ENCODE data around the gene MAFF.
"Not testable (repeated sequence)": the region's sequence is repeated elsewhere in the genome, so short reads cannot be mapped to it uniquely, and the experiment has no call there.

Gene MAFF

DNA sequence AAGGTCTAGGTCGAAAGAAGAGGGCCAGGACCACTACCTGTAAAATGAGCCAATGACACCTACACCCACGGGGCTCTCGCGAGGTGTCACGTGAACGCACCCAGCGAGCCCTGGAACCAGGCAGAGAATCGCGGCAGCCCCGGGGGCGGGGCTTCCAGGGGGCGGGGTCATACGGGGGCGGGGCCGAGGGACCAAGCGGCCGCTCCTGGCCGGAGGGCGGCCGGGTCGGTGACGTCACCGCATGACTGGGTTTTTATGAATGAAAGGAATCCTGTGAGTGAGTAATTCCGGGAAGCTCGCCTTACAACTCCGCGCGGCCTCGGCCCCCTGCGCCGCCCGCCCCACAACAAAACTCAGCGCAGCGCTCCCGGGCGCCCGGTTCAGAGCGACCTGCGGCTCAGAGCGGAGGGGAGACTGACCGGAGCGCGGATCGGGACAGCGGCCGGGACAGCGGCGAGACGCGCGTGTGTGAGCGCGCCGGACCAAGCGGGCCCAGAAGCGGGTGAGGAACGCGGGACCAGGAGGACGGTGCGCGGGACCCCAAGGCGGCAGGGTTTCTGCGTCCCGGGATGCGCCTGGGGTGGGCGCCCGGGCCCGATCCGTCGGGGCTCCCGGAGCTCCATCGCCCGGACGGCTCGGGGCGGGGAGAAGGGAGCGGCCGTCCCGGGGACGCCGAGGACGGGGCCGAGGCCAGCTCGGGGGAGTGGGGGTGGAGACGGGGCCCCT, at the start of gene MAFF:
Gene MAFF (plus strand): TSS at position 284 of the 726 bp plus-strand sequence. CDS start 11,860 bp downstream, outside the sequence.
- peak; percentile 88 for DNase-seq

DNA sequence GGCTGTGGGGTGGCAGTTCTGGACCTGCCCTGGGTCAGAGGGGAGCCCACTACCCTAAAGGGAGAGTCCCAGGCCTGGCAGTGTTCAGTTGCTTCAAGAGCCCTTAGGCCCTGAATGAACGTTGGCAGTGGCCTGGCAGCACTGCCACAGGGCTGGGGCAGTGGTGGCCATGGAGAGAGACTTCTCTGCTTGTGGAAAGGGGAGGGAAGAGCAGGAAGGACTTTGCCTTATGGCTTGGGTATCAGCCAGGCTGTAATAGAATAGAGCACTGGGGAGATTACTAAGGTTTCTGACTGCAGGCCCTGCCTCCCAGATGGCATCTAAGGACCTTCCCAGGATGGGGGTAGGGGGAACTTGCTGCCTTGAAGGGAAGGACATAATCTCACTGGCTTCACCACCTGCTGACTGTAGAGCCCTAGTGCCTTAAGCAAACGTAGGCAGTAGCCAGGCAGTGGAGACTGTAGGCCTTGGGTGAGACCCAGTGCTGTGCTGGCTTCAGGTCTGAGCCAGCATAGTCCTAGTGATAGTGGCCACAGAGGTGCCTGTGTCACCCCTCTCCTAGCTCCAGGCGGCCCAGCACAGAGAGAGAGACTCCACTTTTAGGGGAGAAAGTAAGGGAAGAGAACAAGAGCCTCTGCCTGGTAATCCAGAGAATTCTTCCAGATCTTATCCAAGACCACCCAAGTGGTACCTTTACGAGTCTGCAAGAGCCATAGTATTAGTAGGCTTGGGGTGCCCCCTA, 47.8 kb upstream of the MAFF start:
- no peak for DNase-seq

DNA sequence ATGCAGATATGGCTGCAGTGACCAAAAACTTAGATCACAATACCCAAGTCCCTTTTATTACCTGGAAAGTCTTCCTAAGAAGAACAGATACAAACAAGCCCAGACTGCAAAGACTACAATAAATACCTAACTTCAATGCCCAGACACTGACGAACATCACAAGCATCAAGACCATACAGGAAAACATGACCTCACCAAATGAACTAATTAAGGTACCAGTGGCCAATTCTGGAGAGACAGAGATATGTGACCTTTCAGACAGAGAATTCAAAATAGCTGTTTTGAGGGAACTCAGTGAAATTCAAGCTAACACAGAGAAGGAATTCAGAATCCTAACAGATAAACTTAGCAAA, 47.3 kb upstream of the MAFF start:
- not testable (repeated sequence) for DNase-seq

DNA sequence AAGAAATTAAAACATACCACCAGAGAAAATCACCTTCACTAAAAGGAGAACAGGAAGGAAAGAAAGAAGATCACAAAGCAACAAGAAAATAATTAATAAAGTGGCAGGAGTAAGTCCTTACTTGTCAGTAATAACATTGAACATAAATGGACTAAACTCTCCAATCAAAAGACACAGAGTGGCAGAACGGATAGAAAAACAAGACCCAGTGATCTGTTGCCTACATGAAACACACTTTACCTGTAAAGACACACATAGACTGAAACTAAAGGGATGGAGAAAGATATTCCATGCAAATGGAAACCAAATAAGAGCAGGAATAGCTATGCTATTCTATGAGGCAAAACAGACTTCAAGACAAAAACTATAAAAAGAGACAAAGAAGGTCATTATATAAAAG, 46.1 kb upstream of the MAFF start:
- no peak for DNase-seq

DNA sequence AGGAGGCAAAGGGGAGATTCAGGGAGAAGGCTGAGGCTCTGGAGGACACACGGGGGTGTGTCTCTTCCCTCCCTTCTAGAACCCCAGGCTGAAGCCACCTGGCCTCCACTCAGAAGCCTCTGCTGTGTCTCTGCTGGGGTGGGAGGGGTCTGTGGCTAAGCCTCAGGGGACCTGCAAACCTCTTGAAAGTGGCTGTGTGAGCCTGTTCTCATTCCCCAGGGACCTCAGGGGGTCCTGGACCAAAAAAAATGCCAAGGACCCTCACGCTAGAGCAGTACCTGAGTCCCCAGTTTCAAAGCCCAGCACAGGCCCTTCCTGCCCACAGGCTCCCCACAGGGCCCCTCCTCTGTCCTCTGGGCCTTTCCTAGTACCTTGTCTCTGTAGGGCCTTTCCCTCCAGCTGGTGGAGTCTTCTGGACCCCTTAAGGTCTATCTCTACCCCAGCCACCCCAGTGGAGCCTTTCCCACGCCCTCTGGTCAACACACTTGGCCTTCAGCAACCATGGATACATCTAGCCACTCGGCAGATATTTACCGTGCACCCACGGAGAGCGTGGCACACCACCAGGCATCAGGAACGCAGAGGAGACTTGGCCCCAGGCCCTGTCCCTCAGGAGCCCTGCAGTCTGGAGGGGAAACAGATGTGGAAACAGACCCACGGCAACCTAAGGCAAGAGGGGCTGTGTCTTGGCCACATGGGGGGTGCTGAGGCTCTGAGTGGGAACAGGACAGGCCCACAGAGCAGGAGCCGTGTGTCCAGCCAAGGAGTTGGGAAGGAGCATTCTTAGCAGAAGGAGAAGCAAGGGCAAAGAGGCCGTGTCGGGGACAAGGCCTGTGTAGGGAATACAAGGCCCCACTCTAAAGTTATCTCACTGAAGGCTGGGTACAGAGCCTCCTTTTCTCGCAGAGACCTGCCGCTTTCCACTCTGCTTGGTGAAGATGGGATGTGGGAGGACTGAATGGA, 38.6 kb upstream of the MAFF start:
- DNase-seq: no peak

DNA sequence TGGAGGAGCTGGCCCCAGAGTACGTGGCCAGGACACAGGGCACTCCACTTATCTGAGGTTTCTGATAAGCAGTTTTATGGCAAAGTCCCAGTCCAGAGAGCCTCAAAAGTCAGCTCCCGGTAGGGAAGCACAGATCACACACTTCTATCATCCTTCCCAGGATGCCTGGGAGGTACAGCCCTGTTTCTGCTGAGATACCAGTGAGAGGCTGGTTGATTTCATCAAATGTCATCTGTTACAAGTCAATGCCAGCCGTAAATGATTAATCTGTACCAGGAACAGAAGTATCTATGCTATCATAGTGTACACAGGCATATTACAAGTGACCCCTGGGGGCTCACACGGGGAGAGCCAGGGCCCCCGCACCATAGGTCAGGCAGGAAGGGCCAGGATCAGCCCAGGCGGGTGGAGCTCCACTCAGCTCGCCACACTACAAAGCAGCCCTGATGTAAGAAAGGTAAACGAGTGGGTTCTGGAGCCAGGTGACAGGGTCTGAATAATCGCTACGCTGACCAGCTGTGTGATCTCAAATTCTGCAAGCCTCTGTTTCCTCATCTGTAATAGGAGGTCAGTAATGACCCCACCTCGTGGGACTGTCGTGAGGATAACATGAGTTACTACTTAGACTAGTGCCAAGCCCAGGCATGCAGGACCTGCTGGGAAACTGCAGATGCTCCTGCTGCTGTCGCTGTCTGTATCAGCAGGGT, 37.8 kb upstream of the MAFF start:
- no peak for DNase-seq

DNA sequence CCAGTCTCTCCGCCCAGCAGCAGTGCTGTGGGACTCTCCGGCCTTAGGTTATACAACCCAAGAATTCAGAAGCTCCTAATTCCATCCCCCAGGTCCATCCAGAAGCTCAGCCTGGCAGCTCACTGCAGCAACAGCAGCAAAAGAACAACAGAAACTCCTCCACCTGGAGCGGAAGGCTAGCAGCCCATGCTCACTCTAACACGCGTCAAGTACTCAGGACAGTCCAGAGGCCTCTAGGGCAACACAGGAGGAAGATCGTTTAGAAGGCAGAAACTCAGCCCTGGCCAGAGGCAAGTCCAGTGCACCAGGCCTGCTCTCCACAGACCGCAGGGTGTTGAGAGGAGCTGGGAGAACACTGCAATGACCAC, 37.3 kb upstream of the MAFF start:
- DNase-seq: no peak

DNA sequence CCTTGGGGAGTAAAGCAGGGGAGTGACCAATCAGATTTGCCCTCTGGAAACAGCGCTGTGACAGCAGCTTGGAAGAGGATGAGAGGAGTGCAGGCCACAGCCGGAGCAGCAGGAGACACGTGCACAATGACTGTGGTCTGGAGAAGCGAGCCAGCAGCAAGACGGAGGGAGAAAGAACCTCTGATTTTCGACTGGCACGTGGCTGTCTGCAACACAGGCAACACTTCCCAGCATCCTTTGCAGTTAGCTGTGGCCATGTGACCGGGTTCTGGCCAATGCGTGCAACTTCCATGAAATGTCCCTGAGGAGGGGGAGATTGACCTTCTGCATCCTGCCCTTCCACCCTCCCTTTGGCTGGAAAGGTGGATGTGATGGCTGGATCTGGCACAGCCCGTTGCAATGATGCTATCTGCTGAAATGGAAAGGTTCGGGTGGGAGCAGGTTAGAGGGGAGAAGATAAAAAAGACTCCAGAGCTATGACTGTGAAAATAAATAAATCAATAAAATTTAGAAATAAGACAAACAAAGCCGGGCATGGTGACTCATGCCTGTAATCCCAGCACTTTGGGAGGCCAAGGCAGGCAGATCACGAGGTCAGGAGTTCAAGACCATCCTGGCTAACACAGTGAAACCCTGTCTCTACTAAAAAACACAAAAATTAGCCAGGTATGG, 35.7 kb upstream of the MAFF start:
- DNase-seq: no peak

DNA sequence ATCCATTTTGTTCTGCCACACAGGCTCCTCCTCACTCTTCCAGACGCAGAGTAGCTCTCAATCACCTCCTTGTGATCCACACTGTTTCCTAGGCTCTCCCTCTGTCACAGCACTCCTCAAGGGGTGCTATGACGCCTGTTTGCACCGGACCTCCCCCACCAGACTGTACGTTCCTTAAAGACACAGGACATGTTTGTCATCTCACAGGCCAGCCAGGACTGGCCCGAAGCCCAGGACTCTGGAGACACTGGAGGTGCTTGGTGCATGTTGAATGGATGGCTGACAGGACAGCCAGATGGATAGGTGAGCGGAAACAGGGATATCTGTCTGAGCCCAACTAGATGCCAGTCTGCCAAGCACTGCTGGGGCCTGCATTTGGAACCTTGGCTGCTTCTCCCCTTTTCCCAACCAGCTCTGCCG, 33.8 kb upstream of the MAFF start:
- DNase-seq: no peak

DNA sequence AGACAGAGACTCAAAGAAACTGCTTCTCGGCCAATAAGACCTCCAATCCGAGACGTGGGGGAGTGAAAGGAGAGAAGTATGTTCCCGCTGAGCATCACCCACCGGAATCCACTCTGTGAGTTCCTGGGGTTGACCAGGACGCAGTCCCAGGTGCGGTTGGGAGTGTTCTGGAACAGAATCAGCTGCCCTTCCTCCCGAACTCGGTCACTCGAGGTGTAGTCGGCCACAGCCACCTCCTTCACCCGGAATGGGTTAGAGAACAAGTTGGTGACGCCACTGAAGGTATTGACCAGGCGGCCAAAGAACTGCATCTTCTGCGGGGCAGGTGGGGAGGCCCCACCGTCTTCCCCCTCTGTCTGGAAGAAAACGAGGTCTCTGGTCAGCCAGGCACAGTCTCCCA, 32.7 kb upstream of the MAFF start:
- DNase-seq: no peak

DNA sequence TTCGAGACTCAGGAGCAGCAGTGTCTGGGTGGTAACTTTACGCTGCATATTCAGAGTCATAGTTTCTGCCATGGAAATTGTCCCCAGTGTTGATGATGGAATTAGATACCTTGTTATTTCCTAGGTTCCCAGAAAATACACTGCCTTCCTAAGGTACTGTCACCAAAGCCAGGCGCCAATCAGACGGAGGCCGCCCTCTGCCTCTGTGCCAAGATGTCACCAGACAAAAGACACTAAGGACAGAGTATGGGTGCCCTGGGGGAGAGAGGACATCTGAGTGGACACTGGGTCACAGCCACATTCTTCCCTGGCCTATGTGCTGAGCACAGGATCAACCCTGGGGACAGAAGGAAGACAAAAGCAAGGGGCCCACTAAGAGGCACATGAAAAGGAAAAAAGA, 31.3 kb upstream of the MAFF start:
- DNase-seq: no peak

DNA sequence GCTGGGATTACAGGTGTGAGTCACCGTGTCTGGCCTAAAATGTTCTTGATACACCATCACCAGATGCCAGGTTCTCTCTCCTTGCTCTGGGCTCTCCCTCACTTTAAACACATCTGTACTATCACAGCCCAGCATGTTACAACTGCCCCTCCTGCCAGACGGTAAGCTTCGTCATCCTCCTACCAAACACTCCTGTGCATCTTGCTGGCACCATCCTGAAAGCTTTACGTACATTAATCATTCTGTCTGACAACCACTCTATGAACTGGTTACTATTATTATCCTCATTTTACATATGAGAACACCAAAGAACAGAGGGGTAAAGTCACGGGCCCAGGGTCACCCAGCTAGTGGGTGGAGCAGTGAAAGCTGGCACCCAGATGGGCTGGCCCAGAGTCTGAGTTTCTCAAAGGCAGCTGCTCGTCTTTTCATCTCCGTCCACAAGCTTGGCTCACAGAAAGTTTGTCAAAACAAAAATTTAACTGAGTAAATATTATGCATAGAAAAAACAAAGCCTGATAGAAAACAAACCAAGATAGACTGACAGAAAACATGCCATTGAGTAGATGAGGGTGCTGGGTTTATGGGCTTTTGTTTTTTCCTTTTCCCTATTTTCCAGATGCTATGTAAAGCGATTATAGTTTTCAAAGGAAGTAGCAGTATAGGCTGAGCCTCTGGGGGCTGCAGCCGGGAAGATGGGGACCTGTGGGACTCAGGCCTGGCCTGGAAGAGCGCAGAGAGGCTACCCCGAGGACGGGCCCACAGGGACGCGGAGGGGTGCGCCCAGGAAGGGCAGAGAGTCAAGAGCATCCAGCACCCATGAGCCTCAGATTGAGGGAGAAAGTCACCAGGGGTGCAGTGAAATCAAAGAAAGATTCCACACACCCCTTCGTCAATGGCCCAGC, 29.6 kb upstream of the MAFF start:
- no peak for DNase-seq

DNA sequence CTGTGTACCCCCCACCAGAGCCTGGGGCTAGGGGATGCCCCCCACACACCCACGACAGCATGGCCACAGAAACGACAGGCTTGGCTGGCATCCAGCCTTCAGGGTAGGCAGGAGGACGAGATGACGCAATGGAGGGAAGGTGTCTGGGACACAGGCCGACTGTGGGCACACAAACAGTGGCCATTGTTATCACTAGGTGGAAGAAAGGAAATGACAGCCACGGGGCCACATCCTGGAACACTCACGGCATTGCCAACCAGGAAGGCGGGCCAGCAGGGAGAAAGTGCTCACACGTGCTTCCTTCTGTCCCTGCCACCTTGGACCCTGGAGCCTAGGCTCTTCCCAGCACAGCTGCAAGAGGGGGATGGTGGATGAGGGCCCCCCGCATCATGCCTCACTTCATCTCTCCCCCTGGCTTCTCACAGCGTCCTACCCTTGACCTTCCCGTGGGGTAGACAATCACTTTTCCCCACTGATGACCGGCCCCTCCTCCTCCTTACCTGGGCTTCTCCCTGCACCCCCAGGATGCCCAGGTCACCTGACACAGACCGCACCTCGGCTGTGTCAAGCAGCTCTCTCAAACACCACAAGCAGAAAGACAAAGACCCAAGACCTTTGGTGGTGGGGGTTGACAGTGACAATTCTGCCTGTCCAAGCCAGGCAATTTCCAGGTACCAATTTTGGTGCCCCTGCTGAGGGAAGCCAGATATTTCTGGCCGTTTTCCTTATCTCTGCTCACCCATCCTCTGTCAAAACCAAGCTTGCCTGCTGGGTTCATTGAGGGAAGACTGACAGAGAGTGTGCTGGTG, 28.8 kb upstream of the MAFF start:
- DNase-seq: peak; percentile 9

DNA sequence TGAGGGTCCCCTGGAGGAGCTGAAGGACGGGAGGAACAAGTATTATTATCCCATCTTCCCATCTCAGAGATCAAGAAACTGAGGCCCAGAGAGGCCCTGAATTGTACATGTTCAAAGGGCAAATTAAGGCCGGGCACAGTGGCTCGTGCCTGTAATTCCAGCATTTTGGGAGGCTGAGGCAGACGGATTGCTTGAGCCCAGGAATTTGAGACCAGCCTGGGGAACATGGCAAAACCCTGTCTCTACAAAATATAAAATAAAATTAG, 28.2 kb upstream of the MAFF start:
- DNase-seq: no peak

DNA sequence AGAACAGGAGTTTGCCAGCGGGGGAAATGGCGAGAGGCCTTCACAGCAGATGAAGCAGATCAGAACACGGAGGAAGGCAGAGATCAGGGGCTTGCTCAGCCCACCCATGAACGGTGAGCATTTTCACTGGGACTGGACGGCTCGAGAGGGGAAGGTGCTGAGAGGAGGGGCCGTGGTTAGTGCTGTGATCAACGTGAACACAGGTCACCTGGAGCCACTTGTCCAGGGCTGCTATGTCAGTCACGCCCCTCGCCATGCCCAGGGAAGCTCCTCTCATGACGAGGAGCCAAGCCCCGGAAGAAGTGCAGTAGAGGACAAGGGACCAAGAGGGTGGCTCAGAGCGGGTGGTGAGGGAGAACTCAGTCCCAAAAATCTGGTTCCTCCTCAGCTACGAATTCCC, 27.2 kb upstream of the MAFF start:
- no peak for DNase-seq

DNA sequence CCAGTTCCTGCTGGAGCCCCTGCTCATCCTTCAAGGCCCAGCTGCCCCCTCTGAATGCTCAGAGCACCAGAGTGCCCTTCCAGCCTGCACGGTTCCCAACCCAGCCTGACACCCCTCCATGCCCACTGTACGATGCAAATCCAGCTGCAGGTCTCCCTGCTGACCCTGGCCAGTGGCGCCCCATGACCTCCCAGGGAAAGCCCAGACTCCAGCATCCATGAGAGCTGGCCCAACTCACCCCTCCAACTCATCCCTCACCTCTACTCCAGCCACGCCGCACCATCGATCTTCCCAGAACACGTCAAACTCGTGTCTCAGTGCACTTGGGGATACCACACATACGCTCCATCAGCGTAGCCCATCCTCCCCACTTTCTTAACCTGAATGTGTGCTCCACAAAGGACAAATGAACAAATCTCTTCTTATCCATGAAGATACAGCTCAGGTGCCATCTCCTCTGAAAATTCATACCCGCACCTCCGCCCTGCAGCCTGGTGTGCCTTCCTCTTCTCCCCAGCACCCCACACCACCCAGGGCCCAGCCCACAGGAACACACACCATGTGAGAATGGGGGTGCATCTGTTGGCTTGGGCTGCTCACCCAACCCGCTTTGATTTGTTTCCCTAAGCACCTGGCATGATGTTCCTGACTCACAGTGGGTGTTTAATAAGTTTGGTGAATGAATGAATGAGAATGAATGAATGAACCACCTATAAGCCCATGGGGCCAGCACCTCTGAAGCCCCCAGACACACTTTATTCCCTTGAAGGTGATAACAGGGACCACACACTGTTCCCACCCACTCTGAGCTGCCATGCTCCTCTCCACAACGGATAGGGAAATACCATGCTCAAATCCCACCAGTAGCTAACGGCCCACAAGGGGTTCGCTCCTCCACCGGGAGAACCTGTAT, 26.3 kb upstream of the MAFF start:
- DNase-seq: no peak

DNA sequence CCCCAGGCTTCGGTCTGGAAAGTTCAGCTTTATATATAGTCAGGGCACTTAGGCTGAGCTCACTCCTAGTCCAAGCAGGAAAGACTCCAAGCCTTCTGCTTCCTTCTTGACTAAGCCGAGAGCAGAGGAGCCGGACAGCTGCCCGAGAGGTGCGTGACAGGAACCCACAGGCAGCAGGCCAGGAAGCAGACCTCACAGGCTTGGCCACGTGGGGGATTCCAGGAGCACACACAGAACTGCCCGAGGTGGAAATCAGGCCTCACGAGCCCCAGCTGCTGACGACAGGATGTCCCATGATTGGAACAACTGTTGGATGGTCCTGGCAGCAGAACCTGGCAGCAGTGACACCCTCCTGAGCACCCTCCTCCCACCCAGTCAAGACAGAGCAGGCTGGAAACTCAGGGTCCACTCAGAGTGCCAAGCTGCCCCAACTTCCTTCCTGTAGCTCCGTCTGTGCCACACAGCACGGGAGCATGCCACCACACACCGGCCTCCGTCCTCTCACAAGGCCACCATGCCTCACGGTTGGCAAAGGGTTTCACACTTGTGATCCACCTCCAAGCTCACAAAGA, 25.5 kb upstream of the MAFF start:
- no peak for DNase-seq

DNA sequence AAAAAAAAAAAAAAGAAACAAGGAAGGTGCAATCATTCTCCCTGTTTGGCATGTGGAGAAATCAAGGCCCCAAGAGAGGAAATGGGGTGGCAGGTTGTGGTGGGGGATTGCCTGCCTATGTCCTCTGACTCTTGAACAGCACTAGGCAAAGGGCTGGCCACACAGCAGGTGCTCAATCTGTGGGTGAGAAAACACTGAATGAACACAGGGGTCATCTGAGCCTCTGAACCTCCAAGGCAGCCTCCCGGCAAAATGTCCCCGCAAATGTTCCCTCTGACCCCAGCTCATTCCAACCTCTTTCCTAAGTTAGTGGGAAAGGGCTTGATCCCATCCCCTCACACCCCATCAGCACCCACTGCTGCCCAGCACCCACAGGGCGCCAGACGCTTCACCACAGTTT, 24.8 kb upstream of the MAFF start:
- no peak for DNase-seq

DNA sequence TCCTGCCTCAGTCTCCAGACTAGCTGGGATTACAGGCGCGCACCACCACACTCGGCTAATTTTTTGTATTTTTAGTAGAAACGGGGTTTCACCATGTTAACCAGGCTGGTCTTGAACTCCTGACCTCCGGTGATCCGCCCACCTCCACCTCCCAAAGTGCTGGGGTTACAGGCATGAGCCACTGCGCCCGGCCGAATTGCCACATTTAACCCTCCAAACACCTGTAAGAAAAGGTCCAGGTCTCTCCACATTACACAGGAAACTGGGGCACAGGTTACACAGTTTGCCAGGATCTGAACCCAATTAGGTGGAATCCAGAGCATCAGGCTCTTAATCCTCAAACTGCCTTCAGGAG, 24.2 kb upstream of the MAFF start:
- not testable (repeated sequence) for DNase-seq

Measured in NCI-H345 (cell line).